ENCODE measurements around the gene ANKLE1.

ANKLE1 gene

GRCh38 chr19:17309198-17309964 is 27.7 kb downstream of the ANKLE1 start, which contains the start of gene DDA1:
DDA1 (plus strand) TSS chr19:17309563; CDS start chr19:17309655, 92 bp downstream.
- DNase-seq, result peak; percentile 93

- no peak for DNase-seq
Observed at GRCh38 chr19:17309965-17310461, 28.3 kb downstream of the ANKLE1 start.

GRCh38 chr19:17311455-17312188 is 29.9 kb downstream of the ANKLE1 start:
- no peak for DNase-seq

- no peak for DNase-seq
Observed at GRCh38 chr19:17312189-17313113, 30.8 kb downstream of the ANKLE1 start.

GRCh38 chr19:17314007-17314593 is 32.4 kb downstream of the ANKLE1 start:
- DNase-seq, result no peak

- no peak for DNase-seq
Observed at GRCh38 chr19:17318966-17319365, 37.3 kb downstream of the ANKLE1 start.

- DNase-seq, result no peak
Observed at GRCh38 chr19:17319473-17320238, 38.0 kb downstream of the ANKLE1 start.

- no peak for DNase-seq
Observed at GRCh38 chr19:17320435-17320834, 38.7 kb downstream of the ANKLE1 start.

GRCh38 chr19:17321655-17322489 is 40.2 kb downstream of the ANKLE1 start:
- DNase-seq, result no peak

GRCh38 chr19:17322854-17323253 is 41.2 kb downstream of the ANKLE1 start:
- DNase-seq, result no peak

GRCh38 chr19:17323300-17323963 is 41.7 kb downstream of the ANKLE1 start:
- no peak for DNase-seq

- DNase-seq, result no peak
Observed at GRCh38 chr19:17323964-17324332, 42.2 kb downstream of the ANKLE1 start.

GRCh38 chr19:17324357-17325114 is 42.8 kb downstream of the ANKLE1 start:
- no peak for DNase-seq

- no peak for DNase-seq
Observed at GRCh38 chr19:17325133-17325532, 43.4 kb downstream of the ANKLE1 start.

- no peak for DNase-seq
Observed at GRCh38 chr19:17325881-17326594, 44.3 kb downstream of the ANKLE1 start.

GRCh38 chr19:17326595-17326966 is 44.9 kb downstream of the ANKLE1 start:
- no peak for DNase-seq

- DNase-seq, result no peak
Observed at GRCh38 chr19:17327068-17327653, 45.5 kb downstream of the ANKLE1 start.

Data from NCI-H1417 treated with DMSO at 0.1 percent for 48 hours (cell line).